CD4-positive, alpha-beta T cell treated with Interleukin-15 for 4 hours (primary cell): ENCODE data around the gene USP7.
"Not testable (repeated sequence)": the region's sequence is repeated elsewhere in the genome, so short reads cannot be mapped to it uniquely, and the experiment has no call there.

Experiments
- DNase-seq: peaks from one replicate; pipeline ENCODE4 v3.0.0-alpha.2; 2020; ENCODE audit warnings: low spot score

The USP7 gene

DNA sequence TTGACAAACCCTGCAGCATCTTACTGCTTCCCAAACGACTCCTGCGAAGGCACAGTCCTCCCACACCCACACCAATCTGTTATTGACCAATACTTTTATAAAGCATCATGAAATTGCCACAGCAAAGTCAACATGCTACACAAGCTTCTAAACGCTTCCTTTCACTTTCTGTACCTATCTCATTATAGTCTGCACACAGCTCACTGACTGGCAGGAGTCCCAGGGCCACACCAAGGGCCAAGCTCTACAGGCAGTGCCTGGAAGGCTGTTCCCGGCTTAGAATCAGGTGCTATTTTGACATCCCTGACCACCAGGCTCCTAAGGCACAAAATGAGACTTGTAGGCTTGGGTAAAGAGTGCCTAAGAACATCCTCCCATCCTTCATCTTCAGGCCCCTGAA is 39.5 kb downstream of the USP7 start:
- DNase-seq = no peak

DNA sequence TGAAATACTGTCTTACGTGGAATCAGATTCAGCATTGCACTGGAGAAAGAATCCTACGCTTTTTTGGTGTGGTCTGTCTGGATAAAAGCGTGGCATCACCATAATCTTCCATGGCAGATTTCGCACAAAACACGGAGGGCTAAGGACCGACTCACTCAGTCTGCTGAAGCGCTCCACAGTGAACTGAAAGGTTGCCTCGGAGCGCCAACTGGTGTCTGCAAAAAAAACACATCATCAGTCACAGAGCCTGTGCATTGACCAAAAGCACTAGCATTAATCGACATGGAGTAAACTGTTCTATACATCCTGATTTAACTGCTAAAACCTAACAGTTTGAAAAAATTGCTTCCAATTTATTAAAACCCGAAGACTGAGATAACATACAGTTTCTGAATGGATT is 40.5 kb downstream of the USP7 start:
- no peak for DNase-seq

DNA sequence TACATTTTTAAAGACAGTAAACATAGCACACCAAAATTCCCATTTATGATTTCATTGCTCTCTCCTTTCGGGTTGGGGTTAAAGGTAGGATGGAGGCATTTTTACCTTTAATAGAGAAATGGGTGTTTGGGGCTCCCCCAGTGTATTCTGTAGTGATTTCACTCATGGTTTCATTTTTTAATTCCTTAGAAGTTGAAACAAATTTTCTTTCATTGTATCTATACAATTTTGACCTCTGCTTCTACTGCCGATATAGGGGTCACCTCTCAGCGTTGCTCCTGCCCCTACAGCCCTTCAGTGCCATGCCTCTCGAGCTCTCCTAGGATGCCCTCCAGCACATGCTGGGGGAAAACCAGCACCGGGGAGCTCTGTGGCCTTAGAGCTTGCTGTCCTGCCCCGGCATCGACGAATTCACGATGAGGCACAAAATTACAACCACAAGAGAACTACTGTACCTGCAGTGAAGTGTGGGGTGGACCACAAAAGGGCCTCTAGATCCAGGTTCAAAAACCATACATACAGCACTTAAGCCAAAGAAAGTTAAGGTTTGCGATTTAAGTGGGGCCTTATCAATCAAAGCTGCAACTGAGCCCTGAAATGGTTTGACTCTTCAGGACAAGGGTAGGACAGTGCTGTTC is 42.2 kb downstream of the USP7 start:
- no peak for DNase-seq

DNA sequence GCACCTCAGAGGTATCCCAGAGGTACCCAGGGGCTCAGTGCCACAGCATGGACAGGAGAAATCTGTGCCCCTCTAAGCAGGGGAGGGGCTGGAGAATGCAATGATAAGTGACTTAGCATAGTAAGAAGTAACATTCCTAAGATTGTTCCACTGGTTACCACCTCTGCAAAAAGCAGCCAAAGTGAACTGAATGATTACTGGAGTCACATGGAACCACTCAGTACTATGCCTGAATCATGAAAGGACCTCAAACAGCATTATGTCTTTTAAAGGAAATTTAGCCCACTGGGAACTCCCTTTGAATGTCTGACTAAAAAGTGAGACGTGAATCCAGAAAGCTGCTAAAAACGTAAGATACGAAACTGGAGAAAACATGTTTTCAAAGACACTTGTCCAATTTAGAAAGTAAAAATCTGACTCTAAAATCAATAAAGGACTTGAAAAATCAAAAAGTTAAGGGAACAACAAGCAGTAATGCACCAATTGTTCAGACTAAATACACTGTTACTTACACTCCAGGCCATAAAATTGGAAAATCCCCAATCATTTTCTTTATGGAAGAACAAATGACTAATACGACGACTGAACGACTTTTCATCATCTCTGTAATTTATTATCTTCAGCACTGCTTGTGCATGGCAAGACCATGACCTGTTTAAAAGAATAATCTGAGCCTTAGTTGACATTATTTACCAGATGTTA is 42.9 kb downstream of the USP7 start:
- DNase-seq = no peak

DNA sequence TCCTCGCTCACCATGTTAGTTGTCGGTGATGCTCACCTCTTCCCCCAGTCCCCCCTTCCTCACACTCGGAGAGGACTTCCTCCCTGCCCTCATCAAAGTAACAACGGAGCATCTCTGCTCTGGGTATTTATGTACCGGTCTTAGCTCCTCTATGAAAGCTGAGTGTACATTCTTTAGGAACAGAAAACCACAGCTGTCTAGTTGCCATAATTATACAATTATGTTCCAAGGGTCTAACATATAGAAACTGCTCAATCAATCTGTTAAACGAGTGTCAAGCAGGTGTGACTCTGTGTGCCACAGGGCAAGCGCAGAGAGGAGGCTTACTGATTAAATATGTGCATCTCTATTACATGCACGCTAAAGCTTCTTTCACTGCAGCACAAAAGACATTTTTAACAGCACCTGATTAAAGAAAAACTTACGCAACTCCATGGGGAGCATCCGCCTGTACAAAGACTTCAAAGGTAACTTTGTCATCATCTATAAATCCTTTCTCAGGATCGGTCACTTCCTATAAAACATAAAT is 43.7 kb downstream of the USP7 start:
- no peak for DNase-seq

DNA sequence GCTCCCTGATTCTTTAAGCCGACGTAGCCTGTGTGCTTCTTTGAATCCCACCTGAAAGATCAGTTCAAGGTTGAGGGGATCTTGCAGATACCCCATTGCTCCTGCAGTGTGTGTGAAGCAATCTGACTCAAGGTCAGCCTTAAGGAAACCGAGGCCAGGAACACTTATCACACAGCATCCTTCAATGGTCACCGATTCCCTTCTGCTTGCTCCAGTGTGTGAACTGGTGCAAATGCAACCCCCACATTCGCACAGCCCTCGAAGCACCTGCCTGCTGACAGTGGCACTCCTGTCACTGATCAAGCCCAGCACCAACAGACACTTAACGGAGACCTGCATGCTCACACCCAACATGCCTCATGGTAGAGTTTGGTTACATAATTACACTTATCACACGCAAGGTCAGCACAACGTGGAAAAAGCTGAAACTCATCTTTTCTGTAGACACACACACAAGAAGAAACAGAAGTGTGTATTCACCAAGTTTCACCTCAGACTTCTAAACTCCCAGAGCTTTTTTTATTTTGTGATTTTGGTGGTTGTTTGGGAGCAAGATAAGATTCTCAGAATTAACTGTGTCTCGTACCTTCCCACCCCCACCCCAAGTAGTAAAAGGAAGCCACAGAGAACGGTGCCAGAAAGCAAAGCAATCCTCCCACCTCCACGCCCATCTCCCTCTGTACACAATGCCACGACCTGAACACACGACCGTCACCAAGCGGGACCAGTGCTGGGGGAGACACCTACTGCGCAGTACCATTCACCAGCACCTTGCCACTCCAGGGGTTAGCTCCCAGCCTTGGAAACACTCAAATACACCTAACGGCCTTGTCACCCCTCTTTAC is 44.4 kb downstream of the USP7 start:
- no peak for DNase-seq

DNA sequence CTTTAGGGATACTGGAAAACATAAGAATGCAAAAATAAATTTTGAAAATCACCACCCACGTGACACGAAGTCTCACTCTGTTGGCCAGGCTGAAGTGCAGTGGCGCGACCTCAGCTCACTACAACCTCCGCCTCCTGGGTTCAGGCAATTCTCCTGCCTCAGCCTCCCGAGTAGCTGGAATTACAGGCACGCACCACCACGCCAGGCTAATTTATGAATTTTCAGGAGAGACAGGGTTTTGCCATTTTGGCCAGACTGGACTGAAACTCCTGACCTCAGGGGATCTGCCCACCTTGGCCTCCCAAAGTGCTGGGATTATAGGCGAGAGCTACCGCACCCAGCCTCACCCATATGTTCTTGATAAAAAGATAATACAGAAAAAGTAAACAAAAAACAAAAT is 46.4 kb downstream of the USP7 start:
- not testable (repeated sequence) for DNase-seq

DNA sequence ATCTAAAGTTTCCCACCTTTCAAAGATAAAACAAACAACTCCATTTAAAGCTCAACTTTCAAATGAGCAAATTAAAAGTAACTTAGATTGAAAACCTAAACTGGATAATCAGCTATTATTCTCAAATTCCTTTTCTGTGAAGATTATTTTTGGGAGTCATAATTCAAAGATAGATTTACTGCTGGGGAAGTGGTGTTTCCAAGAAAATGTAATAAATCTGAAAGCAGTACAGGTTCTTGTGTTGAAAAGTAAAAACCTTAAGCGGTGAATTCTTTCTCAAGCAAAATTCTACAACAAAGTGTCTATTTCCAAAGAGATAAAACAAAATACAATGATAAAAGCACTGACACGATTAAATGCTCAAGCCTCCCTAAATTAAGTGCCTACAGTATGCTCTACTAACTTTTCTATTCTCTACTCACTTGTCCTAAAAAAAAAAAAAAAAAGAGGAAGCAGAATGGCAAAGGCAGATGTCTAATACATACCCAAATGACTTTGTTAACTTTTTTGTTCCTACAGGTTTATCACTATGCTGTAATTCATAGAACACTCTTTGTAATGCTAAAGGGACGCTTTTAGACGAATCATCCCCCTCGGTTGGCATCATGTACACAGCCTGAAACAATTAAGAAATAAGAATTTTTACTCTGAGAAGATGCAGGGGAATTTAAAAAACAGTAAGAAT is 47.0 kb downstream of the USP7 start:
- no peak for DNase-seq

DNA sequence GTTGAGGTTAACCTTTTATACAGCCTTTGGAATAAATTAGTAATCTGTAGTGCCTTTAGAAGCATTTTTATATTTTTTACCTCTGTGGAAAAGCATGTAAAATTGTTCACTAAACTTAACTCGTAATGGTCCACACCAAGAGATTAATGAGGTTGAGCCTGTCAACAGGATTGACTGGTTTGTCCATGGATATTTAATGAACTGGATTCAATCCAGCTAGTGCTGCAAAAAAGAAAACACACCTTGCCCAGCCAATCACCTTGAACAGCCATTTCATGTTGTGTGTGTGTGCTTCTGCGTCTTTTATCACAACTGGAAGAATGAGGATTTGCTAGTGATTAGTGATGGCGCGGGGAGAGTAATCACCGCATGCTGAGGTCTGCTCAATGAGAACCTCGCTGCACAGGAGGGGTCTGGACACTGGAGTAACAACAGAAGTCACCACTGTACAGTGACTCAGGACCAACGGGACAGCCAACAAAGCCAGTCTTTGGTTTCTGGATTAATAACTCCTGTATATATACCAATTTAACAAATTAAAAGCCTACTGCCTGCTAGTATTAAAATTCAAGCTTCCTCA is 47.9 kb downstream of the USP7 start:
- no peak for DNase-seq

DNA sequence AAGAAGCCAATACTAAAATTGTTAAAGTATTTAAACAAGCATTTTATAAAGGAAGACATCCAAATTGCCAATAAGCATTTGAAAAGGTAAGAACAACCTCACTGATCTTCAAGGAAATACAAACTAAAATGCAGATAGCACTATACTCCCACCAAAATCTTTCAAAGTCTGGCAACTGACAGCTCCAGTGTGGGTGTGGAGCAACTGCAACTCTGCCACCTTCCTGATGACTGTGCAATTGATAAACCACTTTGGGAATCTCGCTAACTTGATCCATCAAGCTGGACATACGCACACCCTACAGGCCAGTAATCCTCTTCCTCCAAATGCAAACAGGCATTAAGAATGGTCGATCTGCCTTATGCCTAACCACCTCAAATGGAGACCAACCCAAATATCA is 49.6 kb downstream of the USP7 start:
- no peak for DNase-seq

DNA sequence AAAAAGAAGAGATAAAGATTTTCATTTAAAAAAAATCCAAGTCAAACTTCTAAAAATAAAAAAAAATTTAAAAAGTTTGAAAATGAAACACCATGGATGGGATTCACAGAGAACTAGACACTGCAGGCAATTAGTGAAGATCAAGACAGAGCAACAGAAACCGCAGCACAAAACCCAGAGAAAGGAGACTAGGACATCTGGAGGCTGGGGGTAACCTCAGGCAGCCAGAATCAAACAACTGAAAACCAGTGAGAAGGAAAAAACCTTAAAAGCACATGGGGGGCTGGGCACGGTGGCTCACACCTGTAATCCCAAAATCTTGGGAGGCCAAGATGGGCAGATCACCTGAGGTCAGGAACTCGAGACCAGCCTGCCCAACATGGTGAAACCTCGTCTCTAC is 50.9 kb downstream of the USP7 start:
- no peak for DNase-seq

DNA sequence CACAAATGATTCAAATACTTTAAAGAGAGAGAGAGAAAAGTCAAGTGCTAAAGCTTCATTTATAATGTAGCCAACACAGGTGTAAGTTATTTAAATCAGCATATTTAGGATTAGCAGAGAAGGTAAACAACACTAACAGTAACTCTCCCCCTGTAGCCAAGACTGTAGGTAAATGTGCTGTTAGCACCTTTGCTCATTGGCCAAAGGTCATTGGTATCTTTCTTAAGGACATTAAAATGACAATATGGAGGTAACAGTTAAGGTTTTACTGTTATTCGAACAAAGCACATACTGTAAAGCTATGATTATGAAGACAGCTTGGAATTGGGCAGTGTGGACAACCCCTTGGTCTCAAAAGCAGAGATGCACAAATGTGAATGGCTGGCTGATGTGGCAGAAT is 52.9 kb downstream of the USP7 start:
- DNase-seq = no peak

DNA sequence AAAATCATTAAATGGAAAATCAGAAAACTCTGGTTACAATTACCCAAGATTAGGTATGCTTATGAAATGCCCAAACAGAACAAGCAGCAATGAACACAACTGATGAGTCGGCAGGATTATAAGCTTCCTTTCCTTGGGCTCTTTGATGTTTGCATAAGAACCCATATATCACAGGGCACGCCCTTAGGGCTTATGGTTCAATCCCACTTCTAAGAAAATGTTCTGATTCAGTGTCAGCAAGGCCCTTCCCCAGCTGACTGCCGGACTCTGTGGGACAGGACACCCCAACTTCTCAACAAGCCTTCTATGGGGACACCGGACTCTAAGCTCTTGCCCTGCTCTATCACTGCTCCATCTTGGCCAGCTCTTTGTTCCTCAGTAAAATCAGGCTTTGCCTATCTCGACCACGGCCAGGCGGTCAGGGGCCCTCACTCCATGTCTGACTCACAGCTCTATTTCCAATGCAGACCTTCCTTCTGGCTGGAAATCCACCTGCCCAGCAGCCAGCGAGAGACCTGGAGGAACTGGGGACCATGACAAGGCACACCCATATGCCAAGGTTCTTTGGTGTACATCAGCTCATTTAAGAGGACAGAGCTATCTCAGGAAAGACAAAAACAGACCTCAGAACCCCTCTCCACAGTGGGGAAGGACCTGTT is 54.8 kb downstream of the USP7 start:
- peak; percentile 13 for DNase-seq

DNA sequence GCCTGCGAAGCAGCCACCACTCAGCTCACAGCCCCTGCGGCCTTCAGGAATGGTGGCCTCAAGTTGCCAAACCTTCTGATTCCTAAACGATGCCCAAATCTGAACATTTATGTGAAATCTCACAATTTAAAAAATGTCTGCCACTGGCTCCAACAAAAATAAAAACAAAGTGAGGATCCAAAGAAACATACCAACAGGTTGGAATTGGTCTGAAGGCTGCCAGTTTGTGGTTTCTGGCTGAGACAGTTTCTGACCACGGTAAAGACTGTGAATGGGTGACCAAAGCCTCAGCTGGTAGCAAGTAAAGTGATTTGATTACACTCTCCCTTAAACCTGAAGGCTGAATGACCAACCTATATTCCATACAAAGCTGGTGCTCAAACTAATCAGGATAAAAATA is 56.6 kb downstream of the USP7 start:
- DNase-seq = no peak

DNA sequence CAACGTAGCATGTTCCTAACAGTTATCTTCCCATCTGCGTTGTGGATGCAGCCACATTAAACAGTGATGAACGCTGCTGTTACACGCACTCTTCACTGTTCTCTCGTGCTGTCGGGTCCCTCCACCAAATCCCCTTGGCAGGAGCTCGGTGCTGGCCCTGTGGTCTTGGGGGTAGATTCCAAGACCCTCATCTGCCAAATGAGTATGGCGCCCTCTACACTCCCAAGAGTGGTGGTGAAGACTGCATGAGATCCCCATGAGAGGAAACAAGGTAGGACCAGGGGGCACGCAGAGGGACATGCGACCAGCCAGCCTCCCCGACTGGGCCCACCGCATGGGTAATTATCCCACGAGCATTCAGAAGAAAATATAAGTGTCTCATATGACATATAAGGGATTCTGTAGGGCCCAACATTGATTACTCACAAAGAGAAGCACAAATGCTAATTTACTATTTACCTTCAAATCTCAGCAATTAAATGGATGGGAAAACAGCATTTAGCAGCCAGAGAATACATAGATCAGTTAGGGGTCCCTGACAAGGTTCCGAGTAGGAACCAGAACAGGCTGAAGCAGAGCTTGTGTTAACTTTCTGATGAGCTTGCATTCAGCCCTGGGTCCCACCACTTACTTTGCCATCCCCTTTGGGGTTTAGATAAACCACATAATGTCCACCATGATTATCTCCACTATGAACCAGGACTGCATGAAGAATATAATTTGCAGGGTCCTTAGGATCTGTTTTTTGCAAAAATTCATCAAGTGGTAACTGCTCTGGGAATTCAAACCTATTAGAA is 57.7 kb downstream of the USP7 start:
- no peak for DNase-seq

DNA sequence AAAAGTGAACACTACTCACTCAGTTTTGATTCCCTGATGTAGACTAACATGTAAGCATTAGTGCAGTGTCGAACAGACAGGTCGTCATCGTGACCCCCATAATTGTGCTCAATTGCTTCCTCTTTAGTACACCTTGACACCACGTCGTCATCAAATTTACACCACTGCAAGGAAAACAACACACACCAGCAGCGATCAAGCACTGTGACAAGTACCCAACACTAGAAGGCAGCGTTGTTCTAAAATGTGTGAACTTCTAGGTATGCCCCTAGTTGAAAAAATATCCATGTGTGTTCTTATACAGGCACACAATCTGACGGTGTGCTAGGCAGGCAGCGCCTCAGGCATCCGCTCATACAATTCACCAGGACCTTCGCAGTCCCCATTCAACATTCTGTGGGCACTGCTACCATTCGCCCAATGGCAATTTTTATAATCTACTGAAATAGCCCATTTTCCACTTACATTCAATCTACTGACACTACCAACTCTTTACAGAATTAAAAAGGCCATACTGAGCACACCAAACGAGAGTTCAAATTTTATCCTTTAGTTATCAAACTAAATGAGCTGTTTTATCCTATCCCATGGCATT is 58.4 kb downstream of the USP7 start:
- DNase-seq = peak; percentile 23

DNA sequence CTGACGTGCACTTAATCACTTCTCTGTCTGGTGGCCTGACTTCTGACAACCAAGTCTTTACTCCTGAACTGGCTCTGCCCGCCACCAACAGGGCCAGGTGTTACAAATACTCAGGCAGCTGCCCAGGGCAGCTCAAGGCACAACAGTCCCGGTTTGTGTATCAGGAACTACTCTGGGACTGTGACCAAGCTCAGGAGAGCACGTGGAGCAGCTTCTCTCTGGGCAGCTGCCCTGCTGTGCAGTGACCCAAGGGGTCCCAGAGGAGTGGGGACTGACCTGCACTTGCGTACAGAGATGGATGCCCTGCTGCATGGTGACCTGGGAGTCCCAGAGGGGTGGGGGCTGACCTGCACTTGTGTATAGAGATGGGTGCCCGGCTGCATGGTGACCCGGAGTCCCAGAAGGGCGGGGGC is 59.7 kb downstream of the USP7 start:
- no peak for DNase-seq

DNA sequence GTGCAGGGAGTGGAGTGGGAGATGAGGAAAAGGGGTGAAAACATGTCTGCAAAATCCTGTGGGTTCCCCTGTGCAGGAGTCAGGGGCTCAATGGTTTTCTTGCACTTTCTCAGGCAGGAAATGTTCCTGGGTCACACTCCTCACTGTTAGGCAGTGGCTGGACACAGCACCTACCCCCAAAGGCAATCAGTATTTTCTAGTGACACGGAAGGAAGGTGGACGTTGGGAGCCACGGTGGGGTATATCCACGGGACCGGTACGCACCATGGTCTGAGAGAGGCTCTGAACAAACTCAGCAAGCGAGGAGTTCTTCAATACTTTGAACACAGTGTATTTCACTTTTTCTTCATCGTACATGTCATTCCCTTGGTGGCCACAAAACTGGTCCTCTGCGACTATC is 60.7 kb downstream of the USP7 start:
- DNase-seq = no peak

DNA sequence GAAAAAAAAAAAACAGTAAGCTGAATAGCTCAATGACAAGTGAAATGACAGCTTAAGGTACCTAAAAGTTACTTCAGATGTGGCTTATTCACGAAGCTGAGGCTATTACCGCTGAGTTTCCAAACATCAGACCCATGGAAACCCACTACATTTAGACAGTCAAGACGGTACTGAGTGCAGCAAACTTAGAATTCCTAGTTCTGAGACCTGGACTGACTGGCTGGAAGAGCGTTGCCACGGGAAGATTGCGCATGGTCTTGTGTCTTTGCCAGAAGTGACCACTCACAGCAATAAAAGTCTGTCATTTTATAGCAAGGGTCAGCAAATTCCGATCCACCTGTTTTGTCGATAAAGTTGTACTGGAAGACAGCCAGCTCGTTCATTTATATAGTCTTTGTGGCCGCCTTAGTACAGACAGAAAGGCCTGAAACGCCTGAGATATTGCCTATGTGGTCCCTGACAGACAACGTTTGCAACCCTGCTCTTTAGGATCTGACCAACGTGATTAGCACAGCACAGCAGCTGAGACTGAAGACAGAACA is 62.3 kb downstream of the USP7 start:
- DNase-seq = no peak

DNA sequence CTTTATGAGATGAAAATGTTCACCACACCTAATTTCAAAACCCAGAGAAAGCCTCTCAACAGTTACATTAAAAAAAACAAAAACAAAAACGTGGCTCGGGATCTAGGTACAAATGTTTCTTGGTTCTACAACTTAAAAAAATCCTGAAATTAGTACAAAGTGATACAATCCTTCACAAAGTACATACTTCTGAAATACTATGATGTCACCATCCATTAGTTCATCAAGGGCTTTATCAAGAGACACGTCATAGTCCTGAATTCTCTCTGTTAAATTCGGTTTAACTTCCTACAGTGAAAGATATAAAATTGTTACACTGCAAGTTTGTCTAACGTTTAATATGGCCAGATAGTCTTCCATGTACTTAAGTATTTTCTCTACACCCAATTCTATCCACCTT is 63.4 kb downstream of the USP7 start:
- DNase-seq = no peak
